Omental fat pad (tissue), 4 donors: ENCODE measurements around the gene CDH22. TPM values are rescaled to one million over a fixed set of nuclear protein-coding genes. Genes with fewer than 3 reads are reported as not detected.

ENCODE experiments used
- ATAC-seq: fragments of 150-250 bp; one replicate; pipeline ENCODE4 v1.9.1; 2016; ENCODE audit warnings: mild to moderate bottlenecking, moderate library complexity; ENCODE audit not compliant: low FRiP score
- DNase-seq: peaks from one replicate; pipeline ENCODE4 v3.0.0-alpha.2; 2019; ENCODE audit warnings: low spot score
- CTCF ChIP-seq, 3 donors: fragments of 450-650 bp; IDR thresholded peaks; one replicate each; pipeline ENCODE4 v1.5.1; 2016 to 2017; ENCODE audit warnings: antibody characterized with exemption in 3 of 3, mild to moderate bottlenecking in 3 of 3, moderate library complexity in 2 of 3
- total RNA-seq, 4 donors: library from RNA; depleted of rRNA; stranded (reverse); fragments of >200 nt; gene quantifications; one replicate each; pipeline ENCODE4 v1.1.0, GENCODE V29; 2016

The CDH22 gene
- total RNA-seq, 4 donors from 2014 or later, result 0.24 to 0.46 (median 0.31) TPM

- peak in 1 of 3 donors; percentile 50 for TF ChIP-seq CTCF (IDR thresholded peaks at IDR 0.05)
- DNase-seq (peak; percentile 46), ATAC-seq (peak; percentile 65)
Observed at GRCh38 chr20:46349035-46349741, 40.9 kb upstream of the CDH22 start.

- ATAC-seq, result peak; percentile 30
Observed at GRCh38 chr20:46347841-46348803, 39.8 kb upstream of the CDH22 start.

GRCh38 chr20:46346770-46347169, 38.5 kb upstream of the CDH22 start:
- ATAC-seq (no peak), DNase-seq (no peak)
- TF ChIP-seq CTCF (IDR thresholded peaks at IDR 0.05), result no peak

More at GRCh38 chr20:46347841-46348803, 39.8 kb upstream of the CDH22 start:
- DNase-seq, result no peak
- TF ChIP-seq CTCF (IDR thresholded peaks at IDR 0.05), result no peak

- ATAC-seq (no peak), DNase-seq (no peak)
- TF ChIP-seq CTCF (IDR thresholded peaks at IDR 0.05), result no peak
Observed at GRCh38 chr20:46344488-46345162, 36.3 kb upstream of the CDH22 start.

- DNase-seq (no peak), ATAC-seq (no peak)
- TF ChIP-seq CTCF (IDR thresholded peaks at IDR 0.05), result no peak
Observed at GRCh38 chr20:46343975-46344357, 35.7 kb upstream of the CDH22 start.

- ATAC-seq, result no peak
- TF ChIP-seq CTCF (IDR thresholded peaks at IDR 0.05), result no peak
- DNase-seq, result no peak
Observed at GRCh38 chr20:46343348-46343974, 35.2 kb upstream of the CDH22 start.
